WTC11 (cell line): ENCODE data around the gene C1orf198.

ENCODE experiments used
- ATF2 ChIP-seq: sonication (generic); formaldehyde crosslinking; IDR thresholded peaks from 2 replicates; pipeline ENCODE4 v1.8.1; 2022; ENCODE audit warnings: low read depth, missing genetic modification reagents, borderline replicate concordance
- CTCF ChIP-seq: fragments of 200-600 bp; IDR thresholded peaks from 2 replicates; pipeline ENCODE4 v1.8.0; 2022; ENCODE audit warnings: antibody characterized with exemption
- FOXJ3 ChIP-seq: sonication (generic); formaldehyde crosslinking; IDR thresholded peaks from 2 replicates; pipeline ENCODE4 v1.9.0; 2021; ENCODE audit warnings: missing genetic modification reagents, mild to moderate bottlenecking, borderline replicate concordance
- PREB ChIP-seq: sonication (generic); formaldehyde crosslinking; IDR thresholded peaks from 2 replicates; pipeline ENCODE4 v1.8.1; 2022; ENCODE audit warnings: mild to moderate bottlenecking, missing genetic modification reagents, moderate library complexity, borderline replicate concordance
- SMAD4 ChIP-seq: sonication (generic); formaldehyde crosslinking; IDR thresholded peaks from 2 replicates; pipeline ENCODE4 v1.8.0; 2022; ENCODE audit warnings: mild to moderate bottlenecking, missing genetic modification reagents
- SP1 ChIP-seq: sonication (generic); formaldehyde crosslinking; conservative IDR thresholded peaks from 2 replicates; pipeline ENCODE4 v1.8.1; 2022; ENCODE audit warnings: missing genetic modification reagents
- STAT6 ChIP-seq: sonication (generic); formaldehyde crosslinking; conservative IDR thresholded peaks from 2 replicates; pipeline ENCODE4 v1.8.1; 2023; ENCODE audit warnings: mild to moderate bottlenecking, low read depth, missing genetic modification reagents, moderate library complexity
- ZNF263 ChIP-seq: sonication (generic); formaldehyde crosslinking; IDR thresholded peaks from 2 replicates; pipeline ENCODE4 v1.8.1; 2022; ENCODE audit warnings: low read depth, mild to moderate bottlenecking, moderate library complexity, missing genetic modification reagents

GRCh38 chr1:230898144-230898543, 29.8 kb upstream of the C1orf198 start:
- TF ChIP-seq CTCF = no peak
- TF ChIP-seq FOXJ3 (CRISPR knock-in tag) = no peak
- no peak for TF ChIP-seq PREB (CRISPR knock-in tag)
- no peak for TF ChIP-seq SP1
- TF ChIP-seq STAT6 (CRISPR knock-in tag) = no peak
- TF ChIP-seq ZNF263 (CRISPR knock-in tag) = no peak
- TF ChIP-seq ATF2 (CRISPR knock-in tag) = no peak
- TF ChIP-seq SMAD4 (CRISPR knock-in tag) = no peak
